Astrocyte (in vitro differentiated cells and primary cell): ENCODE measurements around the gene DNAJA4.

Experiments
- CTCF ChIP-seq: IDR thresholded peaks from 2 replicates; pipeline ENCODE4 v1.5.1; 2011; ENCODE audit warnings: low read depth, mild to moderate bottlenecking, inconsistent platforms, low read length, moderate library complexity; ENCODE audit not compliant: insufficient read depth
- EZH2 ChIP-seq: IDR thresholded peaks from 2 replicates; pipeline ENCODE4 v1.6.1; 2012; ENCODE audit warnings: mild to moderate bottlenecking, low read length, inconsistent platforms; ENCODE audit not compliant: insufficient read depth

- TF ChIP-seq CTCF (no peak), EZH2 (no peak)
Measured at GRCh38 chr15:78232951-78233350, 31.4 kb upstream of the DNAJA4 start.
